Breast epithelium (tissue), 3 donors: ENCODE data around the gene CHD9.

Source experiments
- CTCF ChIP-seq, 3 donors: fragments of 450-650 bp; IDR thresholded peaks; one replicate each; pipeline ENCODE4 v1.5.1; 2016 to 2017; ENCODE audit warnings: antibody characterized with exemption in 3 of 3, mild to moderate bottlenecking in 3 of 3, moderate library complexity in 3 of 3
- POLR2A ChIP-seq: fragments of 450-650 bp; IDR thresholded peaks from one replicate; pipeline ENCODE4 v1.6.1; 2016; ENCODE audit warnings: antibody characterized with exemption, mild to moderate bottlenecking, moderate library complexity
- POLR2AphosphoS5 ChIP-seq, 3 donors: sonication (generic); formaldehyde crosslinking; IDR thresholded peaks; one replicate each; pipeline ENCODE4 v1.6.1; 2017; ENCODE audit warnings: antibody characterized with exemption in 3 of 3

- TF ChIP-seq CTCF (IDR thresholded peaks at IDR 0.05) (no peak), POLR2A (no peak), POLR2AphosphoS5 (IDR thresholded peaks at IDR 0.05) (no peak)
Measured at GRCh38 chr16:53378138-53378537, 323.3 kb downstream of the CHD9 start.
